HG02938 (cell line): ENCODE data around the gene CUL9.

Experiments
- ATAC-seq: cut with Tn5 transposase; IDR thresholded peaks from one replicate; pipeline ENCODE4 v1.9.1; 2021; ENCODE audit warnings: mild to moderate bottlenecking, moderate library complexity; ENCODE audit not compliant: unreplicated experiment

Gene CUL9

GRCh38 chr6:43254138-43254817 is 72.3 kb downstream of the CUL9 start:
- ATAC-seq: no peak

DNA sequence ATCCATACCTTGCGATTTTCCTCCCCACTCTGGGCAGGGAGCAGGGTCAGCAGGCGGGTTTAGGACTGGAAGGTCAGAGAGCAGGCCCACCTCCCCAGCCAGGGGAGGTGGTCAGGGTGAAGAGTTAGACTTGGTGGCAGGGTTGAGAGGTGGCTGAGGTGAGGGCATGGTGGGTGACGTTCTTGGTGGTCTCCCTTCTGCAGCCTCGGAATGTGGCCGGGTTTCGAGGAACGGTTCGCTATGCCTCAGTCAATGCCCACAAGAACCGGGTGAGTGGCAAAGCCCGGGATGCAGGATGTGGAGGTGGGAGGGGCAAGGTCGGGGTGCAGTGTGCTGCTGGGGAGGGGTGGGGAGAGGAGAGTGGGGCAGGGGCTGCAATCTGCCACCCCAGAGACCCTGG is 72.8 kb downstream of the CUL9 start:
- ATAC-seq: no peak

DNA sequence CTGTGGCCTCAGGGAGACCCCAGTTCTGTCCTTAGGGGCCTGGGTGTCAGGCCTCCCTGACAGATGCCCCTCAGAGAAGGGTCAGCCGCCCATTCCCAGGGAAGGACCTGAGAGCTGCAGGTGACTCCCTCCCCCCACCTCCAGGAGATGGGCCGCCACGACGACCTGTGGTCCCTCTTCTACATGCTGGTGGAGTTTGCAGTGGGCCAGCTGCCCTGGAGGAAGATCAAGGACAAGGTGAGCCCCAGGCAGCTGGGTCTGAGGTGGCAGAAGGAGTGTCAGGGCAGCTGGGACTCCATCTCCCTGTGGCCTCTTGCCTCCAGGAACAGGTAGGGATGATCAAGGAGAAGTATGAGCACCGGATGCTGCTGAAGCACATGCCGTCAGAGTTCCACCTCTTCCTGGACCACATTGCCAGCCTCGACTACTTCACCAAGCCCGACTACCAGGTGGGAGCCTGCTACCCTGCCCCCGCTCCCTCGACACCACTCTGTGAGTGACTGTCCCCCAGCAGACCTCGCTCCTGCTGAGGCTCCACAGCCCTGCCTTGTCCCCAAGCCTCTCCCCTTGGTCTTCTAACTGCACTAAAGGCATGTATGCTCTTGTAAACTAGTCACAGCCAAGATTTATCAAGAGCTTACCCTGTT is 73.5 kb downstream of the CUL9 start:
- no peak for ATAC-seq

DNA sequence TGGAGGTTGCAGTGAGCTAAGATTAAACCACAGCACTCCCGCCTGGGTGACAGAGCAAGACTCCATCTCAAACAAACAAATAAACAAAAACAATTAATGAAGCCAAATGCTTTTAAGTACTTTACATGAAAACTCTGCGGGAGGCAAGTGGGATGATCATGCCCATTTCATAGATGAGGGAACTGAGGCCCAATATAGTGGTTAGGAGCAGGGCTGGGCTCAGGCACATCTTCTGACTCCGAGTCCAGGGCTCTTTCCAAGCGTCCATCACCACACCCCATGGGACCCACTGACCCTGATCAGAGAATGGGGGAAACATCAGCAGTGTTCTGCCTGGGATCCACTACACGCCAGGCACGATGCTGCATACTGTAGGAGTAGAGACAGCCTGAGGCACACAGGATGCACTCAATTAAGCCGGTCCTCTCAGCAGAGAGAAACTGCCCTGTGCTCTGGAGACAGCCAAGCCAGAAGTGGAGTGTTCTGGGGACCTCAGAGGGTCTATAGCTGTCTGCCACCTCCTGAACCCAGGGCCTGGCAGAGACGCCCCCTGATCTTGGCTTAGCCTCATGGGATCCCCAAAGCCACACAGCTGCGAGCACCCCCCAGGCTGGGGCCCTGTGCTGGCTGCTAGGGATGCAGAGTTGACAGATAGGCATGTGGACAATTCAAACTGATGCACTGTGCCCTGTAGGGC is 74.8 kb downstream of the CUL9 start:
- no peak for ATAC-seq

GRCh38 chr6:43257367-43258145 is 75.6 kb downstream of the CUL9 start:
- ATAC-seq: no peak

DNA sequence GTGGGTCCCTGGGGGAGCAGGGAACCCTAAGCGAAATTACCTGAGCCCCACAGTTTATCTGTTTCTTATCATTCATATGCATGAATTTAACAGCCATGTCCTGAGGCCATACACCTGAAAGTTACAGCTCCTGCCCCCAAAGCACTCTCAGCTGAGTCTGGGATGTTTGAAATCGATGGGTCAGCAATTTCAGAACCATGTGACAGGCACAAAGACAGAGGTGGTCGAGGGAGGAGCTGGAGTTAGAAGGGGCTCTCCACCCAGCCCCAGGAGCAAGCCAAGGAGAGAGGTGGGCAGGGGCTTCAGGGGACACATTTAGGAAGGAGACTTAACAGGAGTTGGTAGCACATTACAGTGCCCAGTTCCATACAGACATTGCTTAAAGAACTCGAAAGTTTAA is 76.2 kb downstream of the CUL9 start:
- no peak for ATAC-seq

DNA sequence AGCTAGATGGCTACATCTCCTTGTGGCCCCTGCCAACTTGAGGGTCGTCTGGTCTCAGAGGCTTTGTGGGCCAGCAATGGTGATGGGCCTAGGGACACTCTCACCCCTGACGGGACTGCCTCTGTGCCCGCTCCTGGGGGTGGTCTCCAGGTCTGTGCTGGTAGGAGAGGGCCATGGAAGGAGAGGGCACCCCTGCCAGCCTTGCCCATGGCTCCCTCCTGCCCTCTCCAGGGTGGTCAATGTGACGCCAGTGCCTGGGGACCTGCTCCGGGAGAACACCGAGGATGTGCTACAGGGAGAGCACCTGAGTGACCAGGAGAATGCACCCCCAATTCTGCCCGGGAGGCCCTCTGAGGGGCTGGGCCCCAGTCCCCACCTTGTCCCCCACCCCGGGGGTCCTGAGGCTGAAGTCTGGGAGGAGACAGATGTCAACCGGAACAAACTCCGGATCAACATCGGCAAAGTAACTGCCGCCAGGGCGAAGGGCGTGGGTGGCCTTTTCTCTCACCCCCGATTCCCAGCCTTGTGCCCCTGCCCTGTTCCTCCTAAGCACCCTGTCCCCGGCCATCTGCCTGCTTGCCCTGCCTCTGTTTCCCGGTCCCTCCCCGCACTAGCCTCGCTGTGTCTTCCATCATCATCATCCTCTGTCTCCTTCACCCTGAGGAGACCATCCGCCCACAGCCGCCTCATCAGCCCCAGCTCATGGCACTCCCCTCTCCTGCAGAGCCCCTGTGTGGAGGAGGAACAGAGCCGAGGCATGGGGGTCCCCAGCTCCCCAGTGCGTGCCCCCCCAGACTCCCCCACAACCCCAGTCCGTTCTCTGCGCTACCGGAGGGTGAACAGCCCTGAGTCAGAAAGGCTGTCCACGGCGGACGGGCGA is 77.1 kb downstream of the CUL9 start:
- ATAC-seq: no peak

- no peak for ATAC-seq
These were observed 78.8 kb downstream of the CUL9 start for GRCh38 chr6:43260791-43261190.

DNA sequence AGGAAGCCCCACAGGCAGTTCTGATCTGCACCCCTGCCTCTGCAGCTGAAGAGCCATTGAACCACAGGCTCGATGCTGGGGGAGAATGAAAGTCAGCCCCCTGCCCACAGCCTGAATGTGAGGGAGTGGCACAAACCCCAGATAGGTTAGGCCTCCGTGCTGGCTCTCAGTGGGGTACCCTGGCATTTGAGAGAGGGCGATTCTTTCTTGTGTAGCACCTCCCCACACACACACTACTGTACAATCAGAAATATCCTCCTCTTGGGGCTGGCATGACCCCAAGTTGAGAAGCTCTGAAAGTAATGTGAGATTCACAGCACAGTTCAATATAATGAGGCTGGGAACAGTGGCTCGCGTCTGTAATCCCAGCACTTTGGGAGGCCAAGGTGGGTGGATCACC is 79.2 kb downstream of the CUL9 start:
- ATAC-seq: no peak

GRCh38 chr6:43262000-43262779 is 80.2 kb downstream of the CUL9 start:
- no peak for ATAC-seq

GRCh38 chr6:43262780-43263313 is 80.9 kb downstream of the CUL9 start:
- no peak for ATAC-seq

- ATAC-seq: no peak
These were observed 81.5 kb downstream of the CUL9 start for GRCh38 chr6:43263314-43264178.

GRCh38 chr6:43264599-43265145 is 82.7 kb downstream of the CUL9 start:
- ATAC-seq: no peak

DNA sequence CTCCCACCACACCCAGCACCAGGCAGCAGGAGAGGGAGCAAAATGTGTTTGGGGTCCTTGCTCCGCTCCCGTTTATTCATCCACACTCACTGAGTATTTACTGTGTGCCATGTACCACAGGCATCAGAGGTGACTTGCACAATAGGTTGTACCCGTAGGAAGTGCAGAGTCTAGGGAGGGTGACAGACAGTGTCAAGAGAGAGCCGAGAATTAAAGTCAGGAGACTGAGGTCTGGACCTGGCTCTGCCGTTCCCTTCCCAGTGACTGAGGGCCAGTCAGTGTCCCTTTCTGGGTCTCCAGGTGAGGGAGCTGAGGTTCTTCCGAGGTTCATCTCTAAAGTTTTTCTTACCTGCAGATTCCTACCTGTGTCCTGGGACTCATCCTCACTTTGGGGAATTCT is 83.6 kb downstream of the CUL9 start:
- no peak for ATAC-seq

GRCh38 chr6:43267619-43268354 is 85.8 kb downstream of the CUL9 start:
- no peak for ATAC-seq

DNA sequence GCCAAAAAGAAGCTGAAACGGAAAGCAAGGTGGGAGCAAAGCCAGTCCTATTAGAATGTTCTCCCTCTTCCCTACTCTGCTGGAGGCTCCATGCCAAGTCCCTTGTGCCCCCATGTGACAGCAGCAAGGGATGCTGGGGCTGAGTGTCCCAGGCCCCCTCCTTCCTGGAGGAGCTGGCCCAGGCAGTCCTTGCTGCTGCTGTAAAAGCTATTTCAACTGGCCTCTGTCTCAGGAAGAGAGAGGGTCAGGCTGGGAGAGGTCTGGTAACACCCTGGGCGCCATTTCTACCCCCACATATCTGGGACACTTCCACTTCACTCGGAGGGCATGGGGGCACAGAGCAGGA is 86.3 kb downstream of the CUL9 start:
- no peak for ATAC-seq

- no peak for ATAC-seq
These were observed 86.8 kb downstream of the CUL9 start for GRCh38 chr6:43268782-43269272.
